Stomach (tissue), 9 donors: ENCODE measurements around the gene TMX1. TPM values are rescaled to one million over a fixed set of nuclear protein-coding genes. Genes with fewer than 3 reads are reported as not detected.

Experiments
- DNase-seq, 2 donors: peaks; one replicate each; pipeline versions ENCODE4 v3.0.0 to v3.0.0-alpha.2; 2013 to 2019
- H3K27ac ChIP-seq, 5 donors: fragments of 200-600 bp in 4 of 5; sonication (generic) in 4 of 5; one replicate each; pipeline ENCODE4 v1.5.1; 2013 to 2019; ENCODE audit warnings: mild to moderate bottlenecking in 1 of 5, moderate library complexity in 1 of 5
- H3K27me3 ChIP-seq, 3 donors: fragments of 200-600 bp; sonication (generic); one replicate each; pipeline ENCODE4 v1.5.1; 2017 to 2019; ENCODE audit warnings: mixed run types in 1 of 3
- H3K36me3 ChIP-seq, 4 donors: fragments of 200-600 bp; sonication (generic); 1 replicate in 3 of 4; 2 replicates in 1 of 4; pipeline ENCODE4 v1.5.1; 2016 to 2019
- H3K4me1 ChIP-seq, 4 donors: fragments of 200-600 bp; sonication (generic); one replicate each; pipeline ENCODE4 v1.5.1; 2016 to 2019
- H3K4me3 ChIP-seq, 4 donors: fragments of 200-600 bp; sonication (generic) in 3 of 4; one replicate each; pipeline ENCODE4 v1.5.1; 2016 to 2019; ENCODE audit warnings: mild to moderate bottlenecking in 1 of 4
- H3K9me3 ChIP-seq, 4 donors: fragments of 200-600 bp; sonication (generic); one replicate each; pipeline ENCODE4 v1.5.1; 2016 to 2019
- EP300 ChIP-seq: sonication (generic); formaldehyde crosslinking; IDR thresholded peaks from one replicate; pipeline ENCODE4 v1.6.1; 2017; ENCODE audit warnings: antibody characterized with exemption
- POLR2A ChIP-seq, 4 donors: fragments of 450-650 bp; IDR thresholded peaks; one replicate each; pipeline ENCODE4 v1.6.1; 2016; ENCODE audit warnings: antibody characterized with exemption in 4 of 4, control low read depth in 2 of 4, mild to moderate bottlenecking in 1 of 4, moderate library complexity in 1 of 4
- POLR2AphosphoS5 ChIP-seq, 3 donors: sonication (generic); formaldehyde crosslinking; IDR thresholded peaks; one replicate each; pipeline ENCODE4 v1.6.1; 2016; ENCODE audit warnings: antibody characterized with exemption in 3 of 3
- WGBS, 5 donors: extraction: QIAGEN DNeasy Blood & Tissue Kit in 3 of 5; methylation state at CpG; one replicate each; pipeline versions ENCODE4 v1.1.5 to v1.1.7; 2013 to 2018; 5-methylcytosine and 5-hydroxymethylcytosine counted together
- intact Hi-C: fragments of 100-400 bp; cut with DNase I; formaldehyde crosslinking; loops from one replicate; pipeline ENCODE4 v1.15.1; 2023; ENCODE audit warnings: low total_unique reads
- polyA plus RNA-seq, 3 donors: library from polyadenylated mRNA; stranded (reverse); fragments of 200-250 nt; gene quantifications; one replicate each; pipeline ENCODE4 v1.2.3, GENCODE V29; 2013
- total RNA-seq, 5 donors: library from RNA; depleted of rRNA; stranded (reverse); fragments of >200 nt; gene quantifications; one replicate each; pipeline versions ENCODE4 v1.1.0 to v1.2.3, GENCODE V29; 2014 to 2016
- TF ChIP-seq, protein P1 (sequence below), 7 experiments: fragments of 450-650 bp in 4 of 7; fragments of 200-600 bp in 3 of 7; sonication (generic) in 3 of 7; IDR thresholded peaks; one replicate each; pipeline ENCODE4 v1.5.1; 2016 to 2019; ENCODE audit warnings: antibody characterized with exemption in 7 of 7, control low read depth in 2 of 7, mild to moderate bottlenecking in 1 of 7
- donor health status: healthy with polysubstance abuse.
- donor health status: Bipolar disorder and iron deficiency.
- donor health status: healthy.

TMX1 gene
- total and polyA plus RNA-seq, 8 donors = 2.0 to 45.5 (median 7.7) TPM

DNA sequence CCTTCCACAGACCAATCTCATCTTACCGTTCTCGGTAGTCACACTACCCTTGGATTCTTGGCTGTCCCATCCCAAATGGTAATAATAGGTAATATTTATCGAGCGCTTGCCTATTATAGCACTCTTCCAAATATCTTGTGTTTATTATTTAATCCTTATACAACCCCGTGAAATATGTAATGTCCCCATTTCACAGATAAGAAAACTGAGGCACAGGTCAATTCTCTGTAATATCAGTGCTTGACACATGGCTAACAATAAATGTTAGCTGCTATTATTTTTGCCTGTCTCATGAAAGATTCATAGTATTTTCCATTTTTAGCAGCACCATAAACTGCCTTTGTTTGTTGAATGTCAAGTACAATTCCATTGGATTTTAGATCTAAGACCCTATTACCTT is 4.5 kb downstream of the TMX1 start:
- peaks cover 11 to 39% (median 26%) of the 10 kb centered on the region in 4 donors for H3K4me1 ChIP-seq
- H3K4me3 ChIP-seq = no peak overlapping the region
- peaks cover 9 to 43% (median 39%) of the 10 kb centered on the region in 4 donors for H3K36me3 ChIP-seq
- DNase-seq = no peak
- H3K9me3 ChIP-seq = no peaks in the 10 kb centered on the region
- intact Hi-C loops = no loop called here
- H3K27ac ChIP-seq = no peak overlapping the region
- 95 to 98% (median 97%) methylated on average over 5 of the region's 5 CpGs for WGBS, 5 donors
- H3K27me3 ChIP-seq = no peaks in the 10 kb centered on the region
- no peak for TF ChIP-seq EP300
- TF ChIP-seq POLR2AphosphoS5 (IDR thresholded peaks at IDR 0.05) = no peak
- no peak for TF ChIP-seq POLR2A (IDR thresholded peaks at IDR 0.05)
- TF ChIP-seq, protein P1, sequence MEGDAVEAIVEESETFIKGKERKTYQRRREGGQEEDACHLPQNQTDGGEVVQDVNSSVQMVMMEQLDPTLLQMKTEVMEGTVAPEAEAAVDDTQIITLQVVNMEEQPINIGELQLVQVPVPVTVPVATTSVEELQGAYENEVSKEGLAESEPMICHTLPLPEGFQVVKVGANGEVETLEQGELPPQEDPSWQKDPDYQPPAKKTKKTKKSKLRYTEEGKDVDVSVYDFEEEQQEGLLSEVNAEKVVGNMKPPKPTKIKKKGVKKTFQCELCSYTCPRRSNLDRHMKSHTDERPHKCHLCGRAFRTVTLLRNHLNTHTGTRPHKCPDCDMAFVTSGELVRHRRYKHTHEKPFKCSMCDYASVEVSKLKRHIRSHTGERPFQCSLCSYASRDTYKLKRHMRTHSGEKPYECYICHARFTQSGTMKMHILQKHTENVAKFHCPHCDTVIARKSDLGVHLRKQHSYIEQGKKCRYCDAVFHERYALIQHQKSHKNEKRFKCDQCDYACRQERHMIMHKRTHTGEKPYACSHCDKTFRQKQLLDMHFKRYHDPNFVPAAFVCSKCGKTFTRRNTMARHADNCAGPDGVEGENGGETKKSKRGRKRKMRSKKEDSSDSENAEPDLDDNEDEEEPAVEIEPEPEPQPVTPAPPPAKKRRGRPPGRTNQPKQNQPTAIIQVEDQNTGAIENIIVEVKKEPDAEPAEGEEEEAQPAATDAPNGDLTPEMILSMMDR (IDR thresholded peaks at IDR 0.05) = no peak

DNA sequence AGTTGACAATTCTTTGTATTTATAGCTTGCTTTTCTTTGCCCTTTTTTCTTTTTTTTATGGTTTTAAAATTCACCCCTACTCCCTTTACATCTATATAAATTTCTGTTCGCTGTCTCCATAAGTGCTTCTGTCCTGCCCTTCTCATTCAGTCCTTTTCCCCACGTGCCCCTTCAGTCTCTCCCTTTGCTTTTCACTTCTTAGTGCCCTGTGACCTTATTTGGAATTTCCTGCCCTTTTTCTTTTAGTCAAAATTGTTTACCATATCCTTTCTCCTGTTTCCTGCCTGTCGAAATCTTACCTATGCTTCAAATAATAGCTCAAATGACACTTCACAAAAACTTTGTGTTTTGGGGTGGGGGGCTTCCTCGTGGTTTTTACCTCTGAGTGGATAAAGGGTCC is 6.0 kb downstream of the TMX1 start:
- DNase-seq = no peak
- TF ChIP-seq POLR2A (IDR thresholded peaks at IDR 0.05) (no peak), POLR2AphosphoS5 (IDR thresholded peaks at IDR 0.05) (no peak), EP300 (no peak)
- TF ChIP-seq, protein P1 (IDR thresholded peaks at IDR 0.05) = no peak
- no peaks in the 10 kb centered on the region for H3K27me3 ChIP-seq
- H3K27ac ChIP-seq = no peak overlapping the region
- intact Hi-C loops = no loop called here
- H3K9me3 ChIP-seq = no peaks in the 10 kb centered on the region
- no peak overlapping the region for H3K4me3 ChIP-seq
- H3K4me1 ChIP-seq = peaks cover 10 to 37% (median 24%) of the 10 kb centered on the region in 4 donors
- 62 to 67% (median 64%) methylated on average over 4 of the region's 4 CpGs for WGBS, 5 donors
- peaks cover 20 to 57% (median 53%) of the 10 kb centered on the region in 4 donors for H3K36me3 ChIP-seq

DNA sequence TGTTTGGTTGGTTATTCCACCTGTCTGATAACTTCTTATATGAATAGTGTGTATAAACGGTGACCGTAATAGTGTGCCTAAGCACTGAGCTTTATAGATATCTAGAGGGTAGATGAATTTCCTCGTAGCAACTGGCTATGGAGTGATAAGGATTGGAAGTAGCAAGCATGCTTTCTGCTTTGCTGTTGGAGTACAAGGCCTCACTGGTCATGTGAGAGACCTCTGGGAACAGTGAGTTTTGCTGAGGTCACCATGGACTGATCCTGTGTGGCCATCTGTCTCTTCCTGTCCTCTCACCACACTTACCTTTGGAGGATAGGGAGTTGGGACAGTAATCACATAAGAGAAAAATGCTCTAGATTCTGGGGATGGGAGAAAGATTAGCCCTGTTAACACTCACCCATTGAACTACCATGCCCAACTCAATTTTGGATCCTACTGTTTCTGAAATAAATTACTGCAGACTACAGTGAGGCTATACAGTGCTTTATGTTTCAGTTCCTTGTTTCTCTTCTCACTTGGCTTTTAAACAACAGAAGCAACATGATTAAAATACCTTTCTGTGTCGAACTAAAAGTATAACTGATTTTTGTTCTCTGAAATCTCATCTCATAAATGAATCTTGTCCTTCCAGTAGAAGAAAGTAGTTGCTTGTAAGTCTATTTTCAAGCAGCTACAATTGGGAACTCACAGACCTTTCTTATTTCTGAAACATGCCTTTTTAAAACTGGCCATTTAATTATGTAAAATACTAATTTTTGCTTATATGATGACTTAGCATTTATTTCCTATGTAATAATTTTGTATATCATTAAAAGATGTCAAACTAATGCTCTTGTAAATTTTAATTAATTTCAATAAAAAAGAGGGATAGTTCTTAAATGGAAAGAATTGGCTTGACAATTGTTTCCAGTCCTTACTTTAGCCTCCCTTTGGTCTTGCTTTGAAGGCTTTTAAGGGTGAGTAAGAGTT is 8.3 kb downstream of the TMX1 start:
- peaks cover 0 to 14% (median 6%) of the 10 kb centered on the region in 4 donors for H3K4me1 ChIP-seq
- H3K36me3 ChIP-seq = peaks cover 26 to 80% (median 76%) of the 10 kb centered on the region in 4 donors
- H3K9me3 ChIP-seq = no peaks in the 10 kb centered on the region
- no peak for DNase-seq
- intact Hi-C loops = no loop called here
- no peaks in the 10 kb centered on the region for H3K27me3 ChIP-seq
- no peak overlapping the region for H3K27ac ChIP-seq
- WGBS, 5 donors = 72 to 81% (median 77%) methylated on average over 4 of the region's 4 CpGs
- H3K4me3 ChIP-seq = no peak overlapping the region
- no peak for TF ChIP-seq POLR2AphosphoS5 (IDR thresholded peaks at IDR 0.05)
- no peak for TF ChIP-seq EP300
- TF ChIP-seq, protein P1 (IDR thresholded peaks at IDR 0.05) = no peak
- TF ChIP-seq POLR2A (IDR thresholded peaks at IDR 0.05) = no peak

DNA sequence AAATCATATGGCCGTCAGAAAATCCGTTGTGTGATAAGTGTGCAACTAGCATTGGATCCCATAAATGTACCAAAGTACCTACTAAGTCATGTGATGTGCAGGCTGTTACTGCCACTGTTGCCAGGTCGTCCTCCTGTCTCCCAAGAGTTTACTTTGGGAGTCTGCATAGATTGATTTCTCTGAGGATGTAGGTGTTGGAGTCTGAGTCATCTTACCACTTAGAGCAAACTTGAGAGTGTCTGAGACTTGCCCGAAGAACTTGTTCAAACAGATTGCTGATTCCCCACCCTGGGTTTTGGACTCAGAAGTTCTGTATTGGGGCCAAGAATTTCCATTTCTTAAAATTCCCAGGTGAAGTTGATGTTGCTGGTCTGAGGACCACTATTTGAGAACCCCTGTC is 11.4 kb downstream of the TMX1 start:
- peaks cover 29 to 91% (median 85%) of the 10 kb centered on the region in 4 donors for H3K36me3 ChIP-seq
- WGBS, 5 donors = 88 to 93% (median 92%) methylated on average over 4 of the region's 4 CpGs
- no peaks in the 10 kb centered on the region for H3K9me3 ChIP-seq
- H3K27me3 ChIP-seq = no peaks in the 10 kb centered on the region
- no peaks in the 10 kb centered on the region for H3K4me1 ChIP-seq
- TF ChIP-seq POLR2A (IDR thresholded peaks at IDR 0.05) (no peak), EP300 (no peak), POLR2AphosphoS5 (IDR thresholded peaks at IDR 0.05) (no peak)
- TF ChIP-seq, protein P1 (IDR thresholded peaks at IDR 0.05) = no peak
- no peak overlapping the region for H3K4me3 ChIP-seq
- intact Hi-C loops = no loop called here
- H3K27ac ChIP-seq = no peak overlapping the region
- DNase-seq = no peak
